ENCODE data around the gene MRPS26.
"Not testable (repeated sequence)": the region's sequence is repeated elsewhere in the genome, so short reads cannot be mapped to it uniquely, and the experiment has no call there.

Gene MRPS26

DNA sequence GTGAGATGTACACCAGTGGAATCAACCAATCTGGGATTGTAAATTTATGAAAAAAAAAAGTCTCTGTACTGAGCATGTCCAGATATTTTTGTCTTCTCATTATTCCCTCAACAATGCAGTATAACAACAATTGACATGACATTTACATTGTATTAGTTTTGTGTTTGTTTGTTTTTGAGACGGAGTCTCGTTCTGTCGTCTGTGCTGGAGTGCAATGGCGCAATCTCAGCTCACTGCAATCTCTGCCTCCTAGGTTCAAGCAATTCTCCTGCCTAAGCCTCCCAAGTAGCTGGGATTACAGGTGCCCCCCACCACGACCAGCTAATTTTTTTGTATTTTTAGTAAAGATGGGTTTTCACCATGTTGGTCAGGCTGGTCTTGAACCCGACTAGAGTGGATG is 29.5 kb downstream of the MRPS26 start:
- DNase-seq = not testable (repeated sequence)

DNA sequence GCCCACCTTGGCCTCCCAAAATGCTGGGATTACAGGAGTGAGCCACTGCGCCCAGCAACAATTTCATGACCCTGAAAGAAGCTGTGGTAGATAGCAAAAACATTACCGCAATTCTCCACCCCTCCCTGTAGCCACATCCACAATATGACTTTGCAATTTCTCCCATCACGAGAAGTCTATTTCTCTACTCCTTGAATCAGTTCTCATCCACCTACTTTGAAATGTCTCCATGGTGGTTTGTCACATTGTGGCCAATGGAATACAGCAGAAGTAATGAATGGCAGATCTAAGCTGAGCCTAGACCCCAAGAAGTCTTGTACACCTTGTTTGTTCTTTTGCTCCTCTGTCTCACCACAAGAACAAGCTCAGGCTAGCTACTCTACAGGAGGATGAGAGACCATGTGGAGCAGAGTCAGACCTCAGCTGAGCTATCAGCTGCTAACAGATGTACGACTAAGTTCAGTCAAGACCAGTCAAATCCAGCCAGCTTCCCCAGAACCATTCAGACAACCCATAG is 31.8 kb downstream of the MRPS26 start:
- no peak for DNase-seq

DNA sequence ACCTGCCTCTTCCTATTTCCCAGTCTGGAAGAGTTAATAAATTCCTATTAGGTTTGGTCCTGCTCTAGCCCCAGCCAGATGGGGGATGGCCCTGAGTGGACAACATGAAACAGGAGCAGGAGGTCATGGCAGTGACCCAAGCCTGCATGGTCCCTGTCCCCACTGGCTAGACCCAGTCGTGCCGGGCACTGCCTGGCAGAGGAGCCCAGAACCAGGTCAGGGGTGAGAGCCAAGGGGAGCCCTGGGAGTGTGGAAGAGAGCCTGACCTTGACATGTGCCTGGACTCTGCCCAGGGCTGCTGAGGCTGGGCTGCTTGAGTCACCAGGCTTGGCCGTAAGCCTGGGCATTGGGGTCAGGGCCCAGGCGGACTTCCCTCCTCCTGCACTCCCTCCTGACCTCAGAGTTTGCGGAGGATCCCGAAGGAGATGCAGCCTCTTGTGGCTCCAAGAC is 35.1 kb downstream of the MRPS26 start:
- DNase-seq = no peak

DNA sequence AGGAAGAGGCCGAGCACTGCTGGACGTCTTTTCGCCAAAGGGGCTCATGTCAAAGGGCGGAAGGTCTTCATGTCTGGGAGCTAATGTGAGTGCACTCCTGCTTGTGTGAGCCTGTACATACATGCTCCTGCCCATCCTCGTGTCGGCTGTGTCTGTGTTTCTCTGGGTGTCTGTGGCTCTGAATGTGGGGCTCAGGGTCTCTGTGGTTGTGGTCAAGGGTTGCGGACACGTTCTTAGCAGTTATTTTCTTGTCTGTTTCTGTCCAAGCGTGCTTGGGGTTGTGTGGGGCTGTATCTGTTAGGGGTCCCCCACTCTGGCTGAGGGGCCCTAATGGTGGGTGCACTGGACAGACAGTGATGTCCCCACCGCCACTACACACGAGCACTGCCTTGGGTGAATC is 35.8 kb downstream of the MRPS26 start:
- no peak for DNase-seq

DNA sequence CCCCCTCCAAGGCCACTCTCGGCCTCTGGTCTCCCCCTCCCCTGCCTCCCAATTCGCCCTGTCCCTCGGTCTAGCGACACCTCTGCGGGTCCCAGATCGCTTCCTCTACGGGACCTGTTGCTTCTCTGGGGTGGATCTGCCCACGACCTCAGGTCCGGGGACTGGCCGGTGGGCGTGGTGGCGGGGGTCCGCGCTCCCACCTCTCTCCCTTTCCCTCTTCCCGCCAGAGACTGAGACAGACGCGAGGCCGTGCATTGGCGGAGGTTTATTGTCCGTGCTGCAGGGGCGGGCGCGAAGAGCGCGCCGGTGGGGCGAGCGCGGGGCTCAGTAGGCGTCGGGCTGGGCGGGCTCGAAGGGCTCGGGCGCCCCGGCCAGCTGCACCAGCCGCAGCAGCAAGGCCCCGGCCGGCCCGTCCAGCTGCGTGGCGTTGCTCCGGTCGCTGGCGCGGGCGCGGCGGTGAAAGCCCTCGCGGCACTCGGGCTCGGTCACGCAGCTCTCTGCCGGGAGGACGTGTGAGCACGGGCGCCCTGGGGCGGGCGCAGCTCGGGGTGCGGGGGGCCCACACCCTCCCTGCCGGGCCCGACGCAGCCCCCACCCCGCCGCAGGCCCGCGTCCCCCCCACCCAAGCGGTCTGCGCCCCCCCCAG is 36.6 kb downstream of the MRPS26 start:
- DNase-seq = no peak

DNA sequence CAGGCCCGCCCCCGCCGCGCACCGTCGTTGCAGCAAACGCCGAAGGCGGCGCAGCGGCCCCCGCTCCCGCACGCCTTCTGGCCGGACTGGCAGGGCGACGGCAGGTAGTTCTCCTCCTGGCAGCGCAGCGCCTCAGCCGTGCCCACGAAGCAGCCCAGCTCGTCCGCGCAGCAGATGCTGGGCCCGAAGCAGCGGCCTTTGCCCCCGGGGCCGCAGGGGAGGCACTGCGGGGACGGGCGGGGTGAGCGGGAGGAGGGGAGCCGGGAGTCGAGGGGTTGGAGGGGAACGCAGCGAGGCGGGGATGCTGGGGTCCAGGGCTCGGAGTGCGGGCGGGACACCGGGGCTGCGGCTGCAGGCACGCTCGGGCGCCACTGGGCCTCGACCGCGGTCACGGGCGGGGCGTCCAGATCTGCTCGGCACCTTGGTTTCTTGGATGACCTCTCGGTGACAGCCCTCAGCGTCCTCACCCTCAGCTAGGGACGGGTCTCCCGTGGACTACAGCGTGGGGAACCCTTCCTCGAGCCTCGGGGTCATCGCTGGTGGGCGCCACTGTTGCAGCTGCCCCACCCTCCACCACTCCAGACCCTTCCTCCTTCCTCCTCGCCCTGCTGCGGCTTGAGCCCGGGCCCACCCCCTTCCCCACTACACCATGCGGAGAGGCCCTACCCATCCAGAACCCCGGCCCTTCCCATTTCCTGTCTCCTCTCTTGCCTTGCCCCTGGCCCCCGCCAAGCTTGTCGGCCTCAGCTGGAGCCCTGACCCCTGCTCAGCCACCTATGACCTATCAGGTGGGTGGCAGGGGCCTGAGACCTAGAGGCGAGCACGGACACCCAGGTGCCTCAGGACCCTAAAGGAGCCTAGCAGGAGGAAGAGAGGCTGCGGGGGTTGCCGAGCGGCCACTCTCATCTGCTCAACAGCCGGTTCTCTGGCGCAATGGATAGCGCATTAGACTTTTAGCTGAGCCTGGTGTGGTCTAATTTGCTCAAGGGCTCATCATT is 37.4 kb downstream of the MRPS26 start:
- no peak for DNase-seq

DNA sequence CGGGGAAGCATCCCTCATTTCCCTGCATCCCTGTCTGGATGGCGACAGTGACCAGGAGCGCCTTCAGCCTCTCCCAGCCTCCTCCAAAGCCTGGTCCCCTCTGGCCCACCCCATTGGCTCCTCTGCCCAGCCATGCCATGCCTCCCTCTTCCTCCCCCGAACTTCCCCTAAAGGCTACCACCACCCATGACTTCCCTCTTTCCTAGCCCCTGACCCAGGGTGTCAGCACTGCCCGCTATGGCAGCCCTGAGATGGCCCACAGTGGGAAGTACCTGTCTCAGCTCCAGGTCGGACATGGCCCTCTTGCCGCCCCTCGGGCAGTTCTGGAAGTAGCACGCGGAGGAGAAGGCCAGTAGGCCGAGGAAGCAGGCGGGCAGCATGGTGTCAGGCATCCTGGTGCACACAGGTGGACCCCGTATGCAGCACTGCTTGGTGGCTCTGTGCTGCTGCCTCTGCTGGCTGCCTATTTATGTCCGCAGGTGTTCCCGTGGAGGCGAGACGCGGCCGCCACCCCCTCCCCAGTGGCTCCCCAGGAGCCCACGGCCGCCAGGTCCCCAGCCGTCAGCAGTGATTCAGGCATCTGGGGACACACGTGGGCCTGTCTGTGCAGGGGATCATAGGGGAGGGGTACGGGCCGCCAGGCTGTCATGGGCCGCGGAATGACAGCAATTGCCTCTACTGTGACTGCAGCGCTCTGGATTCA is 38.6 kb downstream of the MRPS26 start, which contains the start of gene AVP:
TSS of gene AVP (minus strand) at position 442 of the 703 bp plus-strand sequence. CDS start at position 392, 50 bp downstream.
- DNase-seq = no peak

DNA sequence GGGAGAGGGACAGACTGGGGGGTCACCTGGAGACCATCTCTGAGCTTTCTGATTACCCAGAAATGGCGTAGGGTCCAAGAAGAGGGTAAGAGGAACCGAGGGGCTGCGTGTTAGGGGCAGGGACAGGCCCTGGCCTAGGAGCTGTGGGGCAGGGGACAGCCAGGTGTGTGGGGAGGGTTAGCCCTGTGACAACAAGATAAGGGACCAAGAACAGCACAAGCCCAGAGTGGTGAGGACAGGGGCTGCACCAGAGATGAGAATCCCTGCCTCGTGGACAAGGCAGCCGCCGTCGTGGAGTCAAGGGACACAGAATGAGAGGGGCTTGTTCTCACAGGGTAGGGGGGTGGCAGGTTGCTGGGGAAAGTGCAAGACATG is 39.1 kb downstream of the MRPS26 start:
- no peak for DNase-seq

DNA sequence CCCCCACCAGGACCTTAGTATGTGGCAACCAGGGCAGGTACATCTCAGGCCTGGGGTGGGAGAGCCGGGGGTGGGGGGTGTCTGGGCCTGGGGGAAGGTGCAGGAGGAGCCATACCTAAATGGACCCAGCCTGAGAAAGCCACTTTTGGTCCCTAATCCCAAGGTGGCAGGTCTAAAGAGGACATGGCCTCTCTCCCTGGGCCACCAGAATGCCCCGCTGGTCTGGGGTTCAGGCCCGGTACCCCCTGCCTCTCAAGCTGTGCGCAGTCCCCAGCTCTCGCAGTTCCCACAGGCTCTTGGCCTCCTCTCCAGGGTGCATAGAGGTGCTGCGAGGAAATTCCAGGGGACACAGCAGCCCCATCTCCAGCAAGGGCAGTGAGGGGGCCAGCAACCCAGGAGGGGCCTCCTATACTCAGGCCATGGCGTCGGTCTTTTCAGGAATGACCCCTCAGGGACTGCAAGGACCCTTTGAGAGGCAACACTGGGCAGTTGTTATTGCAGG is 39.8 kb downstream of the MRPS26 start:
- DNase-seq = no peak

DNA sequence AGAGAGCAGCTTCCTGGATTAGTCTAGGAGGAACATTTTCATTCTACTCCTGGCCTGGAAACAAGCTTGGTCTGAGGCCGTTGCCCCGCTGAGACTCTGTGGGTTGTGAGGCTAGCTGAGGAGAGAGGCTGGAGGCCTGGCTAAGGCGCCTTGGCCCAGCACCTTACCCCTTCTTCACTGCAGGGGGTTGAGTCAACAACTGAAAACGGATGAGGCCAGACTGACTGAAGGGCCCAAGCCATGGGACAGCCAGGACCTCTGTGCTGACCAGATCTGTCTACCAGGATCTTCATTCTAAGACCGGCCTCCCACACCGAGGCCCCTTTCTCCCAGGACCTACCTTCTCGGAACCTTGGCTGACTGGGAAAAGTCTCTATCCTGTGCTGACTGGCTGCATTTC is 42.2 kb downstream of the MRPS26 start:
- no peak for DNase-seq

DNA sequence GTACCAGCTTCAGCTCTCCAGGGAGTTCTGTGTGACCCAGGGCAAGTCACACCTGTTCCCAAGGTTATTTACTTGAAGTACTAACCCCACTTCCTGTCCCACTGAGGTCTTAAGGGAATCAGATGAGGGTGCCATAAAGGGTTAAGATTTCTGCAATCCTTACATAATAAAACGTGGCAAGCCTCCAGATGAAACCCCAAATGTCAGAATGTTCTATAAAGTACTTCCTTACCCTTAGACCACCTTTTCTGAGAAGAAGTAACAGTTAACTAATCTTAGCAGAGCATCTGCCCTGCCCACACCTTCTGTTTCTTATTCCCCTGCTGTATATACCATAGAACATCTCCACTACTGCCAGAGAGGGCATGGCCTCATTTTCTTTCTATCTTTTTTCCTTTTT is 44.7 kb downstream of the MRPS26 start:
- no peak for DNase-seq

DNA sequence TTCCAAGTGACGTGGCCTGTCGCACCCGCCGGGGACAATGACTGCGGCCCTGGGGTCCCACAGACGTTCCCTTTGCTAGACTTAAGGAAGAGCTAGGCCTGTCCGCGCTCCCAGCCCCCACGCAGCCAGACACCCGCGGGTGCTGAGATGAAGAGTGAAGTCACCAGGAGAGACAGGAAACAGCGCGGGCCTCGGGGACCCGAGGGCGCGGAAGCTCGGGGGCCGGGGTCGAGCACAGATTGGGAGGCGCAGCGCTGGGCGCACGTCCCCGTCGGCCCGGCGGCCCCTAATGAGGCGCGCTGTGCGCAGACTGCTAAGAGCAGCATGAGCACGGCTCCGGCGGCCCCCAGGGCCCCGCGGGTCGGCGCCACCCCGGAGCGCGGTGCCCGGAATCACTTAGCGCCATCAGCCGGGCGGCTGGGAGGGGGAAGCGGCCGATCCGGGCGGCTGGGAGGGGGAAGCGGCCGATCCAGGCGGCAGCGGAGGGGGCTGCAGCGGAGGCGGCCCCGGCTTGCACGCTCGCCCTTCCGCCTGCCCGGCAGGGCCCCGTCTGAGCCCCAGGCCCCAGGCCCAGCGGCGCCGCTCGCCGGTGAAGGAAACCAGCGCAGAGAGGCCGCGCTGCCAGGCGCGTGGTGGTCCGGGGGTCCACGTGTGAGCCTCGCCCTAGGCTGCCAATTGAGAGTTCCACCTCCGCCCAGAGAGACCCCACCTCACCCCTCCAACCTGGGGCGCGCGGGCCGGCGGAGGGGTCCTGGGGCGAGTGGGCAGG is 46.9 kb downstream of the MRPS26 start:
- DNase-seq = peak; percentile 24

DNA sequence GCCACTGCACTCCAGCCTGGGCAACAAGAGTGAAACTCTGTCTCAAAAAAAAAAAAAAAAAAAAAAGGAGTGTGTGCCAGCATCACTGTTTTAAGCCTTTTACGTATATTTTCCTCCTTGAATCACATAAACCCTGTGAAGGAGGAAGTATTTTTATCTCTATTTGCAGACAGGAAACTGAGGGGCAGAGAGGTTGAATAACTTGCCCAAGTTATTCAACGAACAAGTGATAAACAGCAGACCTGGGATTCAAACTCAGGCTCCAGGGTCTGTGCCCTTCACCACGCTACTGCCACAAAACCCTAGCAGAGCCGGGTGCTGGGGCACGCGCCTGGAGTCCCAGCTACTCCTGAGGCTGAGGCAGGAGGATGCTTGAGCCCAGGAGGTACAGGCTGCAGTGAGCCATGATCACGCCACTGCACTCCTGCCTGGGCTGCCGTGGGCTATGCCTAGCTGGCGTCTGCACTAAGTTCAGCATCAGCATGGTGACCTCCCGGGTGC is 48.1 kb downstream of the MRPS26 start:
- DNase-seq = no peak

DNA sequence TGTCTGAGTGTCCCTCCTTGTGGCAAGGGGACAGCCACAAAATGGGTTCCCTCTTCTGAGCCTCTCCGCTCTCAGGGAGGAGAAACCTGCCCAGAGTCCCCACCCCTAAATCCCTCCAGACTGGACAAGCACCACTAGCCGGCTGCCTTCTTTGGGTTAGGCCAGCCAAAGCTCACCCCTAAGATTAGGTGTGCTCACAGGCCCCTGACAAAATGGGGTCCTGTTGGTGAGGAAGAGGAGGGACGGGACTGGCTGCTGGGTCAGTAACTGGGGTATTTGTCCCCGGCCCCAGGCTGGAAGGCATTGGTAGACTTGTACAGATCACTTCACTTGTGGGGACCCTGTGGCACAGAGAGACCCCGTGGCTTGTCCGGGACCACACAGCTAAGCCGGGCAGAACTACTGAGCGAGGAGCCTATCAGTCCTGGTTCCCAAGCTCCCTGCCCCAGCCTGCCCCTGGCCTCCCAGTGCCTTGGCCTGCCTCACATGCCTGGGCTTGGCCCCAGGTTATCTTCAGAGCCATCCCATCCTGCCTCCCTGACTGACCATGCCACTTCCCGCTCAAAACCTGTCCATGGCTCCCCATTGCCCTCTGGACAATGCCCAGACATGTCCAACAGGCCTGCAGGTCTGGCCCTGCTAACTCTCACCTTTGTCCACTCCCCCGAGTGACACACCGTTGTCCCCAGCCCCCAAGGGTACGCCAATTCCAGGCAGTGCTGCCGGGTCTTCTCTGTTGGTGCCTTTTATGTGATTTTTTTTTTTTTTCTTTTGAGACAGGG is 49.2 kb downstream of the MRPS26 start:
- no peak for DNase-seq
